ENCODE results near the gene METTL8.
"Not testable (repeated sequence)": the region's sequence is repeated elsewhere in the genome, so short reads cannot be mapped to it uniquely, and the experiment has no call there.

The METTL8 gene

DNA sequence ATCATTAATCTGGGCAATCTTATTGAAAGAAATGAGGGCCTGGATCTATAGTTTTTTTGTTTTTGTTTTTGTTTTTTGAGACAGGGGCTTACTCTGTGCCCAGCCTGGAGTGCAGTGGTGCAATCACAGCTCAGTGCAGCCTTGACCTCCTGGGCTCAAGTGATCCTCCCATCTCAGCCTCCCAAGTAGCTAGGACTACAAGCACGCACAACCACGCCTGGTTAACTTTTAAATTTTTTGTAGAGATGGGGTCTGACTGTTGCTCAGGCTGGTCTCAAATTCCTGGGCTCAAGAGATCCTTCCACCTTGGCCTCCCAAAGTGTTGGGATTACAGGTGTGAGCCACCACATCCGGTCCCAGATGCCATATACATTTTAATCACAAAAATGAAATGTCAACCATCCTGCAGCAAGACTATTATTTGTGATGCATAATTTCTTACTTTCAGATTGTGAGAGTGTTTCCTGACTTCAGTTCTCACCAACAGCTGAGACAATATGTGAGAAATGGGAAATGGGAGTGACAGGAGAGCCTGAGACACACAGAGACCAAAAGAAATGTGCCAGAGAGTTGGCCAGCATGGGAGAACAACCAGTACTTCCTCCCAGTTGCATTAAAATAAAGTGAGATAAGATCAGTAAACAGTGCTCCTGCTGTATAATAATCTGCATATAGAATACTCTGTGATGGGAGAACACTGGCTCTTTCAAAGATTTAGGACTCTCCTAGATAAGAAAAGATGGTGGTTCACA lies 87.6 kb downstream of the METTL8 start:
- no peak for DNase-seq (ENCODE audit: low read depth in 3 of 3)

GRCh38 chr2:171344182-171344581 lies 89.6 kb downstream of the METTL8 start:
- no peak for DNase-seq (ENCODE audit: low read depth in 3 of 3)

- DNase-seq (ENCODE audit: low read depth in 3 of 3), result no peak
Observed at GRCh38 chr2:171342067-171342413, 91.8 kb downstream of the METTL8 start.

DNA sequence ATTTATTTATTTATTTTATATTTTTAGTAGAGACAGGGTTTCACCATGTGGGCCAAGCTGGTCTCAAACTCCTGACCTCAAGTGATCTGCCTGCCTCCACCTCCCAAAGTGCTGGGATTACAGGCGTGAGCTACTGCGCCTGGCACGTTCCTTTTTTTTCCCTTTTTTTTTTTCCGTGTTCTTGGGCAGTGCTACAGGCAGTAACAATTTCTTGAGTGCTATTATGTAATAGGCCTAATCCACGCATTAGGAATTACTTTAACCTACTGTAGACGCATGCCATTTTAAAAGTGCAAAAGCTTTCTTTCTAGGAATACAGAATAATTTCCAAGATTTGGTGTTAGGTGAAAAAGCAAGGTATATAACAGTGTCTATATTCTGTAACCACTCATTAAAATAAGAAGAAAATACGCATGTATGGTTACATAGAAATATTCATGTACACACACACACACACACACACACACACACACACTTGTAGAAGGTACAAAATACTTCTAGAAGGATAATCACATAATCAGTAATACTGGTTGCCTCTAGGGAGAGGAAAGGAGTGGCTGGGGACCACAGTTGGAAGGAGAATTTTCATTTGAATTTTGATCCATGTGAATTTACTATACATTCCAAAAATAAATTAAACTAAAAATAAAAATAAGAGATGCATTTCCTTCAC lies 92.3 kb downstream of the METTL8 start:
- DNase-seq (ENCODE audit: low read depth in 3 of 3), result no peak

GRCh38 chr2:171334946-171335345 lies 98.8 kb downstream of the METTL8 start:
- no peak for DNase-seq (ENCODE audit: low read depth in 3 of 3)

DNA sequence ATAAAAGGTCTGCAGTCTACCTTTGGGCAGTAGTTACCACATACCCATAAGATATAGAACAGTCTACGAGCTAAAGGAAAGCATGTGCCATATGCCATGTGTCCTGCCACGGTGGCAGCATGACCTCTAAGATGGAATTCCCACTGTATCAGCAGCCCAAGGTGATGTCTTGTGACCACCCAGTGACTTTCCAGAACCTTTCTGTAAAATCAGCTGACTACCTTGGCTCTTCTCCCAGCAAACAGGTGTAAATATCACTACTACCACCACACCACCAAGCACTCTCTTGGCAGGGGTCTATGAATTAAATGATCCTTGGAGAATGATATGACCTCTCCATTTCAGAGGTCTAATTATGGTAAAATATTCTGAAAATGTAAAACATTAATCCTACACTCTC lies 99.6 kb downstream of the METTL8 start:
- DNase-seq (ENCODE audit: low read depth in 3 of 3), result no peak

- no peak for DNase-seq (ENCODE audit: low read depth in 3 of 3)
Observed at GRCh38 chr2:171330155-171330956, 103.4 kb downstream of the METTL8 start.

GRCh38 chr2:171327043-171327496 lies 106.7 kb downstream of the METTL8 start:
- DNase-seq (ENCODE audit: low read depth in 3 of 3), result no peak

- DNase-seq (ENCODE audit: low read depth in 3 of 3), result no peak
Observed at GRCh38 chr2:171325886-171326585, 107.8 kb downstream of the METTL8 start.

- DNase-seq (ENCODE audit: low read depth in 3 of 3), result no peak
Observed at GRCh38 chr2:171323971-171324528, 109.7 kb downstream of the METTL8 start.

- no peak for DNase-seq (ENCODE audit: low read depth in 3 of 3)
Observed at GRCh38 chr2:171322928-171323327, 110.9 kb downstream of the METTL8 start.

DNA sequence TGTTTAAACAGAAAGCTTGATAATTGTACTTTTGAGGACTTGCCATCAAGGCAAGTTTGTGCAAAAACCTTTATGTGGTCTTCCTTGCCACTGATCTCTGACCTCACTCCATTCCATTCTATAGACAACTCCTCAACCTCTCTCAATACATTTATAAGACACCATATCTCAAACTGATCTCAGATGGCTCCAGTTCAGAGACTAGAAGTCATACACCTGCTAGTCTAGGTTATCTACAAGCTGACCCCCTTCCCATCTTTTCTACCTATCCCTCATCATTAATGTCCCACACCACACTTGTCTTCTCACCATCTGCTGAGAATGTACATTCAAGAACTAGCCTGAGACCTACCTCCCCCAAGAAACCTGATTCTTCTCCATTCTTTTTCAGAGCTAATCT lies 113.1 kb downstream of the METTL8 start:
- no peak for DNase-seq (ENCODE audit: low read depth in 3 of 3)

- no peak for DNase-seq (ENCODE audit: low read depth in 3 of 3)
Observed at GRCh38 chr2:171320208-171320621, 113.6 kb downstream of the METTL8 start.

DNA sequence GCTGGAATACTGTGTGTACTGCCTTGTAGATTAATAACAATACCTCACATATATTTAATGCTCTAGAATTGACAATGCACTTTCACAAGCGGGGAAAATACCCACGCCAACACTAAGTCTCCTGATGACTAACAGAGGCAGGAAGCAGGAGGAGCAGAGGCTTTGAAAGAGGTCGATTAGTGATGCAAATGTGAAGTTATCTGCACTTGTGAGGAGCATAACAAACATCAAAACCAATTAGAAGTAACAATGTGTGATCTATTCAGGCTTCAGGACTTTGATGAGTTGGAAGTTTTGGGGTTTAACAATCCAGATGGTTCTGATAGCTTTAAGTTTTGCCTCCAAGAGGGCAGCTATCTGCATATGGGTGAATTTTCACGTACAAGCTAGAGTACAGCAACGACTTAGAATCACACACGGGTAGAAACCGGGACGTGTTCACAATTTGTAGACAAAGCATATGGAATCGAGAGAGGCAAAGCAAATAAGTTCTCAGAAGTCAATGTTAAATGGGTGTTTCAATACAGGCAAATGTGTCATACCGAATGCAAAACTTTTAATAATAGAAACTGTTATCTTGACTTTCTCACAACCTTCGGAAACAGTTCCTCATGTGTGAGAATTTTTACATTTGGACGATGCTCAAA lies 114.5 kb downstream of the METTL8 start:
- DNase-seq (ENCODE audit: low read depth in 3 of 3), result peak in 2 of 3 experiments; percentile 15 to 37

GRCh38 chr2:171318463-171318934 lies 115.3 kb downstream of the METTL8 start:
- DNase-seq (ENCODE audit: low read depth in 3 of 3), result no peak

- DNase-seq (ENCODE audit: low read depth in 3 of 3), result no peak
Observed at GRCh38 chr2:171317492-171318125, 116.2 kb downstream of the METTL8 start.

DNA sequence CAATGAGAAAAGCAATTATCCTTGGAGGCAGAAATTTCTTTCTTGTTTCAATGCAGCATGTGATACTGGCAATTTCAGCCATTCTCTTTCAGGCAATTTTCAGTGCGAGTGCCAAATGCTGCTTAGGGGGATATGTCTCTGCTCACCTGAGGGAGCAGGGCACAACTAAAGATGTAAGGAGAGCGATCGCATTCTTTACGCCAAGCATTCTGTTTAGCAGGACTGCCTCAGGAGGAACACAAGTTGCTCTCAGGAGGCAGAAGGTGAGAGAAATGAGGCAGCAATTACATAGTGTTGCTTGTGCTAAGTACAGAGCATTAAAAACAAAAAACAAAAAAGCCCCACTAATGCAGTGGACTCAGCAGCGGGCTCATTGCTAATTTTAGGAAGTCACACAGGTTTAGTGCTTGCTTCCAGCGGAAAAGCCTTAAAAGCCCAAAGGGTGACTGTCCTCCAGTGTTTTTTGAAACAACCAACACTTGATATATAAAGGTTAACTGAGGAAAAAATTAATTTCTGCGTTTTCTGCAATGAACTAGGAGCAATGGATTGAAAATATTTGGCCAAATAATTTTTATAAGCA lies 116.9 kb downstream of the METTL8 start:
- no peak for DNase-seq (ENCODE audit: low read depth in 3 of 3)

DNA sequence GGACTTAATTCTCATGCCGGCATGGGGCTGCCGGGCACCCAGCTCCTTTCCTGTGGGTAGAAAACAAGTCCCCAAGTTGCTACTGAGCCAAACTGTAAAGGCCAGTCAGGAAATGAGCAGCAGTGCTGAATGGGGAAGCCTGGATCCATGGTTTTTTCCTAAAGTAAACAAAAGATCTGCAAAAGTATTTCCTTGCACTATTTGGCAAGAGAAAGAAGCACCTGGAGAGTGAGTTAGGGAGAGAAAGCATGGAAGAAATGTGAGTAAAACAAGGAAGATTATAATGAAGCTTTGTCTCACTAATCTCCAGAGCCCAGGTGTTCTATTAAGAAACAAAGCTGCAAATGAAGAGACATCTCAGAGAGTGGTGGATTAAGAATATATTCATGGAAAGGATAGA lies 117.6 kb downstream of the METTL8 start:
- no peak for DNase-seq (ENCODE audit: low read depth in 3 of 3)

- no peak for DNase-seq (ENCODE audit: low read depth in 3 of 3)
Observed at GRCh38 chr2:171315781-171316180, 118.0 kb downstream of the METTL8 start.

DNA sequence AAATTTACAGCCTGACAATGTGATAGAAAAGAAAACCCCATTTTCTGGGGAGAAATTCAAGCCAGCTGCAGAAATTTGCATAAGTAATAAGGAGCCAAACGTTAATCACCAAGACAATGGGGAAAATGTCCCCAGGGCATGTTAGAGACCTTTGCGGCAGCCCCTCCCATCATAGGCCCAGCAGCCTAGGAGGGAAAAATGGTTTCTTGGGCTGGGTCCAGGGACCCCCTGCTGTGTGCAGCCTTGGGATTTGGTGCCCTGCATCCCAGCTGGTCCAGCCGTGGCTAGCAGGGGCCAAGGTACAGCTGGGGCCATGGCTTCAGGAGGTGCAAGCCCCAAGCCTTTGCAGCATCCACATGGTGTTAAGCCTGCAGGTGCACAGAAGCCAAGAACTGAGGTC lies 121.6 kb downstream of the METTL8 start:
- DNase-seq (ENCODE audit: low read depth in 3 of 3), result not testable (repeated sequence)
